Measurements from ENCODE around the gene RAET1G.
"Not testable (repeated sequence)": the region's sequence is repeated elsewhere in the genome, so short reads cannot be mapped to it uniquely, and the experiment has no call there.

The RAET1G gene

GRCh38 chr6:149897015-149897697, 25.8 kb downstream of the RAET1G start:
- H3K4me3 ChIP-seq (ENCODE audit: low read length), result peak overlapping the region; percentile 19
- TF ChIP-seq CTCF (IDR thresholded peaks at IDR 0.05; ENCODE audit: insufficient read depth, low read depth, low read length, missing control alignments), result no peak
- peak; percentile 74 for DNase-seq (ENCODE audit: low read depth)

- no peak for TF ChIP-seq CTCF (IDR thresholded peaks at IDR 0.05; ENCODE audit: insufficient read depth, low read depth, low read length, missing control alignments)
- peak; percentile 40 for DNase-seq (ENCODE audit: low read depth)
Observed at GRCh38 chr6:149896491-149896890, 26.4 kb downstream of the RAET1G start.

GRCh38 chr6:149895833-149896271, 27.1 kb downstream of the RAET1G start:
- no peak for TF ChIP-seq CTCF (IDR thresholded peaks at IDR 0.05; ENCODE audit: insufficient read depth, low read depth, low read length, missing control alignments)
- DNase-seq (ENCODE audit: low read depth), result peak; percentile 76

More at GRCh38 chr6:149896491-149896890, 26.4 kb downstream of the RAET1G start:
- no peak overlapping the region for H3K4me3 ChIP-seq (ENCODE audit: low read length)

GRCh38 chr6:149895048-149895590, 27.8 kb downstream of the RAET1G start:
- no peak overlapping the region for H3K4me3 ChIP-seq (ENCODE audit: low read length)
- peak; percentile 47 for DNase-seq (ENCODE audit: low read depth)

More at GRCh38 chr6:149895833-149896271, 27.1 kb downstream of the RAET1G start:
- no peak overlapping the region for H3K4me3 ChIP-seq (ENCODE audit: low read length)

GRCh38 chr6:149891864-149892263, 31.1 kb downstream of the RAET1G start:
- not testable (repeated sequence) for DNase-seq (ENCODE audit: low read depth)

More at GRCh38 chr6:149895048-149895590, 27.8 kb downstream of the RAET1G start:
- TF ChIP-seq CTCF (IDR thresholded peaks at IDR 0.05; ENCODE audit: insufficient read depth, low read depth, low read length, missing control alignments), result no peak

GRCh38 chr6:149891259-149891658, 31.7 kb downstream of the RAET1G start:
- DNase-seq (ENCODE audit: low read depth), result peak; percentile 41
- no peak overlapping the region for H3K4me3 ChIP-seq (ENCODE audit: low read length)
- no peak for TF ChIP-seq CTCF (IDR thresholded peaks at IDR 0.05; ENCODE audit: insufficient read depth, low read depth, low read length, missing control alignments)

More at GRCh38 chr6:149891864-149892263, 31.1 kb downstream of the RAET1G start:
- not testable (repeated sequence) for H3K4me3 ChIP-seq (ENCODE audit: low read length)

GRCh38 chr6:149890629-149891045, 32.3 kb downstream of the RAET1G start:
- H3K4me3 ChIP-seq (ENCODE audit: low read length), result peak overlapping the region; percentile 7
- TF ChIP-seq CTCF (IDR thresholded peaks at IDR 0.05; ENCODE audit: insufficient read depth, low read depth, low read length, missing control alignments), result no peak
- peak; percentile 93 for DNase-seq (ENCODE audit: low read depth)

Measured in epithelial cell of esophagus (primary cell).